Motor neuron (in vitro differentiated cells): ENCODE measurements around the gene MAGI3. TPM values are rescaled to one million over a fixed set of nuclear protein-coding genes. Genes with fewer than 3 reads are reported as not detected.
"Not testable (repeated sequence)": the region's sequence is repeated elsewhere in the genome, so short reads cannot be mapped to it uniquely, and the experiment has no call there.

Experiments used
- ATAC-seq, 8 experiments: fragments of 200-7000 bp; cut with Tn5 transposase; replicated peaks in 6 of 8; 2 replicates each; pipeline ENCODE4 v1.8.0; 2021; ENCODE audit warnings: mild to moderate bottlenecking in 8 of 8, moderate library complexity in 8 of 8
- H3K27ac ChIP-seq, 2 donors: fragments of 250-450 bp; sonication (Bioruptor Pico); 2 replicates each; pipeline ENCODE4 v1.9.0; 2021; ENCODE audit warnings: antibody characterized with exemption in 2 of 2, mild to moderate bottlenecking in 2 of 2, moderate library complexity in 1 of 2
- H3K4me1 ChIP-seq, 2 donors: fragments of 250-450 bp; sonication (Bioruptor Pico); replicated peaks in 1 of 2; 2 replicates each; pipeline ENCODE4 v1.6.1; 2021; ENCODE audit warnings: antibody characterized with exemption in 2 of 2, mild to moderate bottlenecking in 2 of 2, moderate library complexity in 1 of 2
- H3K4me3 ChIP-seq, 5 donors: fragments of 250-450 bp; sonication (Bioruptor Pico); 2 replicates each; pipeline ENCODE4 v1.9.0; 2021; ENCODE audit warnings: antibody characterized with exemption in 5 of 5, mild to moderate bottlenecking in 5 of 5, moderate library complexity in 4 of 5
- WGBS, 10 experiments: fragments of 450-650 bp; shearing (Covaris generic); methylation state at CpG; one replicate each; pipeline ENCODE4 v1.0.0; 2022; 5-methylcytosine and 5-hydroxymethylcytosine counted together
- in situ Hi-C, 9 experiments: fragments of 400-800 bp; cut with MboI; loops; one replicate each; pipeline ENCODE4 v1.15.0; 2021; ENCODE audit warnings: low sequenced_read_pairs in 9 of 9, low pct_unique_long_range_greater_than_20kb in 2 of 9; ENCODE audit not compliant: unreplicated experiment in 9 of 9
- total RNA-seq, 8 experiments: library from RNA; unstranded; fragments of 300-600 nt; gene quantifications; 2 replicates each; pipeline versions ENCODE4 v1.2.3 to v1.2.4, GENCODE V29; 2022

MAGI3 gene
- total RNA-seq, 8 experiments from 2014 or later, result 3.9 to 21.3 (median 17.6) TPM

GRCh38 chr1:113686891-113687618, 296.7 kb downstream of the MAGI3 start:
- no peak overlapping the region for H3K27ac ChIP-seq
- H3K4me1 ChIP-seq, result no peaks in the 10 kb centered on the region
- WGBS, 10 experiments, result 49 to 94% (median 83%) methylated on average over 1 to 3 of the region's 3 CpGs; no CpG with 5 or more reads in 1 of the 10 experiments
- H3K4me3 ChIP-seq, result no peak overlapping the region
- in situ Hi-C loops, result loop anchor here in 7 of 9 experiments (10.0 to 25.0 kb wide), 3 partner anchors 542 to 552 kb away; no protein-coding TSS in a partner anchor
- ATAC-seq, result no peak

- H3K4me3 ChIP-seq, result no peak overlapping the region
- no peak for ATAC-seq
- WGBS, 10 experiments, result 71 to 100% (median 94%) methylated on average over 1 to 2 of the region's 2 CpGs; no CpG with 5 or more reads in 1 of the 10 experiments
Observed at GRCh38 chr1:113691184-113691583, 300.9 kb downstream of the MAGI3 start.

GRCh38 chr1:113692342-113692741, 302.0 kb downstream of the MAGI3 start:
- no peak for ATAC-seq
- no peaks in the 10 kb centered on the region for H3K4me1 ChIP-seq
- no peak overlapping the region for H3K4me3 ChIP-seq
- WGBS, 10 experiments, result 33 to 100% (median 87%) methylated on average over 1 to 2 of the region's 2 CpGs; no CpG with 5 or more reads in 1 of the 10 experiments
- no peak overlapping the region for H3K27ac ChIP-seq
- in situ Hi-C loops, result loop anchor here in 5 of 9 experiments (25.0 kb wide), 1 partner anchor 555 kb away; no protein-coding TSS in a partner anchor

More at GRCh38 chr1:113691184-113691583, 300.9 kb downstream of the MAGI3 start:
- in situ Hi-C loops, result loop anchor here in 5 of 9 experiments (25.0 kb wide), 1 partner anchor 554 kb away; no protein-coding TSS in a partner anchor
- no peak overlapping the region for H3K27ac ChIP-seq
- H3K4me1 ChIP-seq, result no peaks in the 10 kb centered on the region

GRCh38 chr1:113692824-113693431, 302.6 kb downstream of the MAGI3 start:
- ATAC-seq, result no peak
- in situ Hi-C loops, result loop anchor here in 5 of 9 experiments (25.0 kb wide), 1 partner anchor 556 kb away; no protein-coding TSS in a partner anchor
- Histone ChIP-seq H3K4me1 (no peaks in the 10 kb centered on the region), H3K27ac (no peak overlapping the region), H3K4me3 (no peak overlapping the region)
- 93 to 100% (median 97%) methylated on average over 1 to 4 of the region's 4 CpGs for WGBS, 10 experiments

- Histone ChIP-seq H3K4me1 (no peaks in the 10 kb centered on the region), H3K4me3 (no peak overlapping the region), H3K27ac (no peak overlapping the region)
- in situ Hi-C loops, result loop anchor here in 5 of 9 experiments (25.0 kb wide), 1 partner anchor 558 kb away; no protein-coding TSS in a partner anchor
- no peak for ATAC-seq
Observed at GRCh38 chr1:113694910-113695309, 304.6 kb downstream of the MAGI3 start.

- no peak for ATAC-seq
- H3K4me3 ChIP-seq, result no peak overlapping the region
- no peaks in the 10 kb centered on the region for H3K4me1 ChIP-seq
- in situ Hi-C loops, result no loop called here
- 84 to 100% (median 95%) methylated on average over 1 to 3 of the region's 3 CpGs; no CpG with 5 or more reads in 2 of the 10 experiments for WGBS, 10 experiments
- no peak overlapping the region for H3K27ac ChIP-seq
Observed at GRCh38 chr1:113701429-113701828, 311.1 kb downstream of the MAGI3 start.

- Histone ChIP-seq H3K27ac (no peak overlapping the region), H3K4me3 (no peak overlapping the region), H3K4me1 (no peaks in the 10 kb centered on the region)
- in situ Hi-C loops, result no loop called here
- ATAC-seq, result no peak
- WGBS, 10 experiments, result 89 to 100% (median 96%) methylated on average over 1 to 3 of the region's 3 CpGs; no CpG with 5 or more reads in 4 of the 10 experiments
Observed at GRCh38 chr1:113714606-113715269, 324.4 kb downstream of the MAGI3 start.

GRCh38 chr1:113717506-113717905, 327.2 kb downstream of the MAGI3 start:
- H3K27ac ChIP-seq, H3K4me3 ChIP-seq, H3K4me1 ChIP-seq, in situ Hi-C loops, ATAC-seq: not testable (repeated sequence)
- 86 to 100% (median 100%) methylated on average over 1 to 4 of the region's 6 CpGs; no CpG with 5 or more reads in 1 of the 10 experiments for WGBS, 10 experiments

GRCh38 chr1:113718621-113719020, 328.3 kb downstream of the MAGI3 start:
- H3K4me3 ChIP-seq, H3K4me1 ChIP-seq, in situ Hi-C loops, H3K27ac ChIP-seq, ATAC-seq: not testable (repeated sequence)
- 92 to 100% (median 100%) methylated on average over 1 to 5 of the region's 5 CpGs; no CpG with 5 or more reads in 4 of the 10 experiments for WGBS, 10 experiments

GRCh38 chr1:113721010-113721409, 330.7 kb downstream of the MAGI3 start:
- Histone ChIP-seq H3K4me3 (no peak overlapping the region), H3K27ac (no peak overlapping the region), H3K4me1 (no peaks in the 10 kb centered on the region)
- in situ Hi-C loops, result no loop called here
- ATAC-seq, result no peak
- 89 to 100% (median 100%) methylated on average over 1 to 2 of the region's 2 CpGs for WGBS, 10 experiments

GRCh38 chr1:113732802-113733201, 342.5 kb downstream of the MAGI3 start:
- ATAC-seq, result no peak
- H3K4me1 ChIP-seq, result no peaks in the 10 kb centered on the region
- no peak overlapping the region for H3K27ac ChIP-seq
- in situ Hi-C loops, result no loop called here
- 83 to 100% (median 91%) methylated on average over 1 to 5 of the region's 5 CpGs for WGBS, 10 experiments
- no peak overlapping the region for H3K4me3 ChIP-seq

- H3K4me1 ChIP-seq, result no peaks in the 10 kb centered on the region
- no peak for ATAC-seq
- 80 to 100% (median 100%) methylated on average over 1 to 2 of the region's 2 CpGs for WGBS, 10 experiments
Observed at GRCh38 chr1:113734357-113735055, 344.2 kb downstream of the MAGI3 start.

More at GRCh38 chr1:113734357-113735055, 344.2 kb downstream of the MAGI3 start:
- no peak overlapping the region for H3K27ac ChIP-seq
- no peak overlapping the region for H3K4me3 ChIP-seq
- in situ Hi-C loops, result no loop called here
